Fibroblast of lung (primary cell): ENCODE results near the gene FMN1. TPM values are rescaled to one million over a fixed set of nuclear protein-coding genes. Genes with fewer than 3 reads are reported as not detected.

Experiments used
- DNase-seq, 2 donors: peaks; one replicate each; pipeline versions ENCODE4 v3.0.0 to v3.0.0-alpha.2; 2010; ENCODE audit warnings: low read depth in 2 of 2
- H2AFZ ChIP-seq: 2 replicates; pipeline ENCODE4 v1.5.1; 2012; ENCODE audit warnings: low read length, control low read depth, inconsistent platforms
- H3K27ac ChIP-seq: 2 replicates; pipeline ENCODE4 v1.5.1; 2011; ENCODE audit warnings: low read length, control low read depth; ENCODE audit not compliant: insufficient read depth
- H3K27me3 ChIP-seq: 2 replicates; pipeline ENCODE4 v1.5.1; 2011; ENCODE audit warnings: mild to moderate bottlenecking, low read length; ENCODE audit not compliant: control insufficient read depth, insufficient read depth
- H3K36me3 ChIP-seq: 2 replicates; pipeline ENCODE4 v1.5.1; 2011; ENCODE audit warnings: low read length; ENCODE audit not compliant: control insufficient read depth, insufficient read depth
- H3K4me1 ChIP-seq: 2 replicates; pipeline ENCODE4 v1.5.1; 2011; ENCODE audit warnings: low read length; ENCODE audit not compliant: control insufficient read depth, insufficient read depth; ENCODE audit errors: extremely low read depth
- H3K4me2 ChIP-seq: 2 replicates; pipeline ENCODE4 v1.5.1; 2011; ENCODE audit warnings: low read length, control low read depth; ENCODE audit not compliant: insufficient read depth; ENCODE audit errors: extremely low read depth
- H3K4me3 ChIP-seq, 4 experiments: fragments of 200-600 bp in 1 of 4; sonication (generic) in 1 of 4; replicated peaks in 1 of 4; 2 replicates each; pipeline ENCODE4 v1.5.1; 2011 to 2016; ENCODE audit warnings: low read length in 4 of 4, low read depth in 3 of 4, mild to moderate bottlenecking in 3 of 4, control low read depth in 2 of 4, inconsistent platforms in 1 of 4, mixed read lengths in 1 of 4; ENCODE audit not compliant: insufficient read depth in 1 of 4; ENCODE audit errors: control extremely low read depth in 1 of 4
- H3K79me2 ChIP-seq: 2 replicates; pipeline ENCODE4 v1.5.1; 2012; ENCODE audit warnings: mild to moderate bottlenecking, low read length, inconsistent platforms; ENCODE audit not compliant: control insufficient read depth, insufficient read depth
- H3K9ac ChIP-seq: 2 replicates; pipeline ENCODE4 v1.5.1; 2011; ENCODE audit warnings: mild to moderate bottlenecking, low read length, control low read depth; ENCODE audit not compliant: insufficient read depth
- H3K9me3 ChIP-seq: 2 replicates; pipeline ENCODE4 v1.5.1; 2012; ENCODE audit warnings: low read depth, low read length; ENCODE audit not compliant: control insufficient read depth, insufficient read depth
- H4K20me1 ChIP-seq: 2 replicates; pipeline ENCODE4 v1.5.1; 2011; ENCODE audit warnings: low read length; ENCODE audit not compliant: control insufficient read depth, insufficient read depth; ENCODE audit errors: extremely low read depth
- CTCF ChIP-seq, 2 donors: IDR thresholded peaks in 1 of 2; conservative IDR thresholded peaks in 1 of 2; 1 replicate in 1 of 2; 2 replicates in 1 of 2; pipeline ENCODE4 v1.5.1; 2011 to 2012; ENCODE audit warnings: low read length in 2 of 2, control low read depth in 1 of 2, inconsistent platforms in 1 of 2, low read depth in 1 of 2, mild to moderate bottlenecking in 1 of 2
- EZH2 ChIP-seq: IDR thresholded peaks from 2 replicates; pipeline ENCODE4 v1.5.1; 2012; ENCODE audit warnings: low read length, control low read depth, mild to moderate bottlenecking; ENCODE audit errors: missing control alignments
- polyA plus RNA-seq, 2 donors: library from polyadenylated mRNA; depleted of rRNA in 1 of 2; stranded (reverse) in 1 of 2; unstranded in 1 of 2; fragments of >200 nt; gene quantifications; 2 replicates each; pipeline ENCODE4 v1.2.1, GENCODE V29; 2011 to 2012; ENCODE audit warnings: missing spikeins in 1 of 2
- total RNA-seq: library from RNA; depleted of rRNA; stranded (reverse); fragments of >200 nt; gene quantifications from 2 replicates; pipeline ENCODE4 v1.2.1, GENCODE V29; 2014

FMN1 gene
- total and polyA plus RNA-seq, 2 donors (not counting 1 experiment from before 2014, with no cell fraction given), result 7.5 to 43.8 TPM

- Histone ChIP-seq H3K4me3 (no peak overlapping the region), H3K27ac (peak overlapping the region; percentile 87), H3K79me2 (no peaks in the 10 kb centered on the region), H3K9me3 (no peaks in the 10 kb centered on the region), H3K36me3 (peaks cover 2% of the 10 kb centered on the region), H4K20me1 (no peaks in the 10 kb centered on the region), H3K4me2 (no peak overlapping the region), H3K9ac (no peak overlapping the region), H3K4me1 (peaks cover 25% of the 10 kb centered on the region), H2AFZ (no peak overlapping the region), H3K27me3 (no peaks in the 10 kb centered on the region)
- TF ChIP-seq CTCF (conservative IDR thresholded peaks at IDR 0.05 in 1 of 2, IDR thresholded peaks at IDR 0.05 in 1 of 2; ENCODE audit: low read depth in 1 of 2, low read length in 2 of 2) (no peak), EZH2 (no peak)
- DNase-seq, result peak; percentile 47 to 72
Observed at GRCh38 chr15:32873284-32874114, 321.0 kb downstream of the FMN1 start.

DNA sequence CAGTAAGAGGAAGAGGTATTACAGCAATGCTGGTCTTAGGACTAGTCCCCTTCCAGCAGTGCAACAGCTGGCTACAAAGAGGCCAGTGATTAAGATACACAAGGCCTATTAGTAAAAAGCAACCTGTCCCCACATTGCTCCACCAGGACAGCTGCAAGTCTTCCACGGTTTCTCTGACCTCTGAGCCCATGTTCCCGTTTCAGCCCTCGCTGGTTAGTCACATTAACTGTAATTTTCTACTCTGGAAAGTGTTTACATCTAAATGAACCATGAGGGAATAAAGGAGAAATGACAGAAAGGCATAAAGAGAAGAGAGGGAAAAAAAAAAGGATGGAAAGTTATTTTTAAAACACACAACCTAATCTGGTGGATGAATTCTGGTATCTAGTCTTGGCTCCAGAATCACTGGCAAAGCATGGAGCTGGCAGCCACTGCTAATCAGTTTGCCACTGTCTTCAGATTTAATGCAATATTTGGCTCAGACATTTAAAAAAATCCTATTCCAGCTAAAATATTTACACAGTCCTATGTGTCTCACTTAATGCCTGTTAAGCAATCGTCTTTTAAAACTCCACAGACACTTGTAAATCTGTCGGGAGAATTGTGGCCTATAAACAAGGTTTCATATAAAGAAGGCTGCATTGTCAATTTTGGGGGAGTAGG lies 321.8 kb downstream of the FMN1 start:
- peak; percentile 71 to 99 for DNase-seq
- H3K9ac ChIP-seq, result no peak overlapping the region
- peak overlapping the region; percentile 87 for H3K27ac ChIP-seq

GRCh38 chr15:32871883-32872282 lies 322.6 kb downstream of the FMN1 start:
- no peaks in the 10 kb centered on the region for H4K20me1 ChIP-seq
- H3K9ac ChIP-seq, result no peak overlapping the region
- H2AFZ ChIP-seq, result no peak overlapping the region
- no peaks in the 10 kb centered on the region for H3K79me2 ChIP-seq
- no peak overlapping the region for H3K4me2 ChIP-seq
- peaks cover 27% of the 10 kb centered on the region for H3K4me1 ChIP-seq
- H3K27ac ChIP-seq, result peak overlapping the region; percentile 87
- H3K4me3 ChIP-seq, result no peak overlapping the region
- TF ChIP-seq CTCF (conservative IDR thresholded peaks at IDR 0.05 in 1 of 2, IDR thresholded peaks at IDR 0.05 in 1 of 2; ENCODE audit: low read depth in 1 of 2, low read length in 2 of 2) (no peak), EZH2 (no peak)
- H3K9me3 ChIP-seq, result no peaks in the 10 kb centered on the region
- DNase-seq, result peak in 1 of 2 donors; percentile 32
- no peaks in the 10 kb centered on the region for H3K27me3 ChIP-seq
- peaks cover 2% of the 10 kb centered on the region for H3K36me3 ChIP-seq

More for the DNA sequence above, 321.8 kb downstream of the FMN1 start:
- Histone ChIP-seq H3K4me3 (no peak overlapping the region), H3K27me3 (no peaks in the 10 kb centered on the region), H3K79me2 (no peaks in the 10 kb centered on the region), H2AFZ (no peak overlapping the region), H3K4me1 (peaks cover 21% of the 10 kb centered on the region), H3K9me3 (no peaks in the 10 kb centered on the region), H4K20me1 (no peaks in the 10 kb centered on the region), H3K36me3 (peaks cover 2% of the 10 kb centered on the region), H3K4me2 (no peak overlapping the region)
- no peak for TF ChIP-seq EZH2
